ENCODE results near the gene PIGA. TPM values are rescaled to one million over a fixed set of nuclear protein-coding genes. Genes with fewer than 3 reads are reported as not detected.

PIGA gene
- total RNA-seq, 1 donor from 2014 or later: 3.8 TPM

DNA sequence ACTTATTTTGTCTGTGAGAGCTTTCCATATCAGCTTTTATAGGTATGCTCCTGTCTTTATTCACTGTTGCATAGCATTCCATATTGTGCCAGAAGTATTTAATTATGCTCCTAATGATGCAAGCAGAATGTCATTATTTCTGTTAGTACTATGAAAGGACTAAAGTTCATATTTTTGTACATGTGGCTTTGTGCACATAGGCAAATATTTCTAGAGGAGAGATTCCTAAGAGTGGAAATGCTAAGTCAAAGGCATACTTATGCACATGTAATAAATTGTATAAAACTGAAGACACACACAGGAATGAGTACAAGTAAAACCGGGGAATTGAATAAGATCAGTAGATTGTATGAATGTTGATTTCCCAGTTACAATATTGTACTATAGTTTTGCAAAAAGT lies 63.6 kb downstream of the PIGA start:
- no peak overlapping the region for H3K4me3 ChIP-seq
- no peak overlapping the region for H3K27ac ChIP-seq (replicated peaks)
- no peaks in the 10 kb centered on the region for H3K9me3 ChIP-seq (replicated peaks)
- H3K4me1 ChIP-seq: no peaks in the 10 kb centered on the region
- no peaks in the 10 kb centered on the region for H3K27me3 ChIP-seq (ENCODE audit: low read depth)
- TF ChIP-seq, protein P1, sequence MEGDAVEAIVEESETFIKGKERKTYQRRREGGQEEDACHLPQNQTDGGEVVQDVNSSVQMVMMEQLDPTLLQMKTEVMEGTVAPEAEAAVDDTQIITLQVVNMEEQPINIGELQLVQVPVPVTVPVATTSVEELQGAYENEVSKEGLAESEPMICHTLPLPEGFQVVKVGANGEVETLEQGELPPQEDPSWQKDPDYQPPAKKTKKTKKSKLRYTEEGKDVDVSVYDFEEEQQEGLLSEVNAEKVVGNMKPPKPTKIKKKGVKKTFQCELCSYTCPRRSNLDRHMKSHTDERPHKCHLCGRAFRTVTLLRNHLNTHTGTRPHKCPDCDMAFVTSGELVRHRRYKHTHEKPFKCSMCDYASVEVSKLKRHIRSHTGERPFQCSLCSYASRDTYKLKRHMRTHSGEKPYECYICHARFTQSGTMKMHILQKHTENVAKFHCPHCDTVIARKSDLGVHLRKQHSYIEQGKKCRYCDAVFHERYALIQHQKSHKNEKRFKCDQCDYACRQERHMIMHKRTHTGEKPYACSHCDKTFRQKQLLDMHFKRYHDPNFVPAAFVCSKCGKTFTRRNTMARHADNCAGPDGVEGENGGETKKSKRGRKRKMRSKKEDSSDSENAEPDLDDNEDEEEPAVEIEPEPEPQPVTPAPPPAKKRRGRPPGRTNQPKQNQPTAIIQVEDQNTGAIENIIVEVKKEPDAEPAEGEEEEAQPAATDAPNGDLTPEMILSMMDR (IDR thresholded peaks at IDR 0.05; ENCODE audit: borderline replicate concordance): no peak
- intact Hi-C loops (cut with micrococcal nuclease): no loop called here
- DNase-seq: no peak
- no peaks in the 10 kb centered on the region for H3K36me3 ChIP-seq

DNA sequence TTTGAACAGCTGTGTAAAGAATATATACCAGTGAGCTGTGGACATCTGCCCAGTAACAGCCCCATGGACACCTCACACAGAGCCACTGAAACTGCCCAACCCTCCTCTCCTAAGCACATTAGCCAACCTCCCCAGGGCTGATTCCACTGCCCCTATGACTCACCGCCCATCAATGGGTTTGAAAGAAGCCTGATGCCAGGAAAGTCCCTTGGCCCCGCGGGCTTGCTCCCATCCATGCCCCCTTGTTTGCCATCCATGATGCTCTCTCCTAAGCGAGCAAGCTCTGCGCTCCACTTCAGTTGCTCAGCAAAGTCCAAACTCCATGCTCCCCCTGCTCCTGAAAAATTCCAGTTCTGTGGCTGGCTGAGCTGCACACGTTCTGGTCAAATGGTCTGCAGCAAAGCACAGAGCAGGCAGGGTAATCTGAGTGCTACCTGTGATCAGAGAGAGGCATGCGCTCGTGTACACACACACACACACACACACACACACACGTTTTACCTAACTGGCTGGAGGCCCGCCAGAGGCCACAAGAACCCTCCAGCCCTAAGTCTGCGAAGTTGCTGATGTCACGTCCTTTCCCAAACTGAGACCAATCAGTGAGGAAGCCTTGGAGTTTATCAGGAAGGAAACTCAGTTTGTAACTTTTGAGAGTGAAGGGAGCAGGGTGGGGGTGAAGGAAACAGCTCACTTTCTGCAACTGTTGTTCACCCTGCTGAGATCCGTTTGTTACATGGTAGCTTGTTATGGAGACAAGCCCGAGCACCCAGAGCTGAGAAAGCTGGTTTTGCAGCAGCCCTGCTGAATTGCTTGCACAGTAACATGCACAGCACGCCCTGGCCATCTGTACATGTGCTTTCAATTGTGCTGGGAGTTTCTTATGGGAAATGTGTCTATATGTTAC lies 65.5 kb downstream of the PIGA start, which contains the start of gene ASB9:
ASB9 (minus strand) TSS at position 466 of the 904 bp plus-strand sequence; CDS start at position 257, 209 bp downstream.
- Histone ChIP-seq H3K9me3 (replicated peaks) (no peaks in the 10 kb centered on the region), H3K4me1 (no peaks in the 10 kb centered on the region), H3K27ac (replicated peaks) (peak within 1 kb of the TSS; percentile 52), H3K4me3 (peak within 1 kb of the TSS; percentile 49), H3K36me3 (no peaks in the 10 kb centered on the region), H3K27me3 (ENCODE audit: low read depth) (no peaks in the 10 kb centered on the region)
- TF ChIP-seq, protein P1 (IDR thresholded peaks at IDR 0.05; ENCODE audit: borderline replicate concordance): no peak
- no peak for DNase-seq
- intact Hi-C loops (cut with micrococcal nuclease): no loop called here

Other genes starting within 250 kb of the PIGA start
- 1.3 TPM for gene ASB9, start 65.4 kb downstream of the PIGA start, total RNA-seq
- 116 TPM for gene ASB11, start 19.9 kb downstream of the PIGA start, total RNA-seq
- 8.3 TPM for gene VEGFD, start 48.9 kb upstream of the PIGA start, total RNA-seq
- gene PIR, start 157.8 kb upstream of the PIGA start, total RNA-seq: 13.0 TPM
- gene BMX, start 165.3 kb upstream of the PIGA start, total RNA-seq: 3.3 TPM

All from left ventricle myocardium inferior (tissue), 1 donor.